OCI-LY1 (cell line): ENCODE measurements around the gene PNCK.
"Not testable (repeated sequence)": the region's sequence is repeated elsewhere in the genome, so short reads cannot be mapped to it uniquely, and the experiment has no call there.

ENCODE experiments used
- H2AFZ ChIP-seq: fragments of 200-600 bp; sonication (generic), shearing (Covaris generic); 2 replicates; pipeline ENCODE4 v1.6.0; 2014; ENCODE audit warnings: antibody characterized with exemption, mild to moderate bottlenecking, low read length
- H3F3A ChIP-seq: fragments of 200-600 bp; sonication (generic), shearing (Covaris generic); 2 replicates; pipeline ENCODE4 v1.6.0; 2014; ENCODE audit warnings: mild to moderate bottlenecking, antibody characterized with exemption, low read length, moderate library complexity; ENCODE audit not compliant: insufficient read depth
- H3K27ac ChIP-seq: fragments of 200-600 bp; sonication (generic); 2 replicates; pipeline ENCODE4 v1.5.1; 2014; ENCODE audit warnings: low read length, mixed run types, mild to moderate bottlenecking, low read depth; ENCODE audit not compliant: poor library complexity, severe bottlenecking
- H3K27me3 ChIP-seq: fragments of 200-600 bp; sonication (generic); 2 replicates; pipeline ENCODE4 v1.6.0; 2014; ENCODE audit warnings: antibody characterized with exemption, mild to moderate bottlenecking, low read length, moderate library complexity; ENCODE audit not compliant: insufficient read depth
- H3K36me3 ChIP-seq: fragments of 200-600 bp; sonication (generic); 2 replicates; pipeline ENCODE4 v1.6.1; 2014; ENCODE audit warnings: mild to moderate bottlenecking, antibody characterized with exemption, low read length, moderate library complexity, mixed read lengths; ENCODE audit not compliant: insufficient read depth
- H3K4me1 ChIP-seq: fragments of 200-600 bp; sonication (generic); 2 replicates; pipeline ENCODE4 v1.5.1; 2014; ENCODE audit warnings: mild to moderate bottlenecking, low read length, moderate library complexity; ENCODE audit not compliant: insufficient read depth, severe bottlenecking
- H3K4me2 ChIP-seq: fragments of 200-600 bp; sonication (generic), shearing (Covaris generic); 2 replicates; pipeline ENCODE4 v1.6.1; 2014; ENCODE audit warnings: low read length
- H3K4me3 ChIP-seq: fragments of 200-600 bp; sonication (generic); 2 replicates; pipeline ENCODE4 v1.5.1; 2014; ENCODE audit warnings: low read length, low read depth, mild to moderate bottlenecking, mixed read lengths; ENCODE audit not compliant: poor library complexity, severe bottlenecking
- H3K79me2 ChIP-seq: fragments of 200-600 bp; shearing (Covaris generic); 2 replicates; pipeline ENCODE4 v1.6.1; 2016; ENCODE audit warnings: mixed run types, low read length, mixed read lengths; ENCODE audit not compliant: insufficient read depth
- H3K9ac ChIP-seq: fragments of 200-600 bp; sonication (generic), shearing (Covaris generic); 2 replicates; pipeline ENCODE4 v1.6.1; 2014; ENCODE audit warnings: mild to moderate bottlenecking, low read length, mixed read lengths
- H3K9me2 ChIP-seq: fragments of 200-600 bp; sonication (generic), shearing (Covaris generic); 2 replicates; pipeline ENCODE4 v1.6.1; 2014; ENCODE audit warnings: low read depth, mild to moderate bottlenecking, low read length, mixed read lengths
- H3K9me3 ChIP-seq: fragments of 200-600 bp; shearing (Covaris generic); 2 replicates; pipeline ENCODE4 v1.6.1; 2014; ENCODE audit warnings: low read length, mixed read lengths
- H4K20me1 ChIP-seq: fragments of 200-600 bp; sonication (generic), shearing (Covaris generic); 2 replicates; pipeline ENCODE4 v1.6.0; 2016; ENCODE audit warnings: mild to moderate bottlenecking, low read length; ENCODE audit not compliant: insufficient read depth
- EZH2 ChIP-seq: fragments of 200-600 bp; sonication (generic), shearing (Covaris generic); IDR thresholded peaks from 2 replicates; pipeline ENCODE4 v1.8.0; 2017; ENCODE audit warnings: borderline replicate concordance, mixed run types, mild to moderate bottlenecking, antibody characterized with exemption, low read length, moderate library complexity, mixed read lengths
- TF ChIP-seq, protein P1 (sequence below): fragments of 200-600 bp; sonication (generic), shearing (Covaris generic); IDR thresholded peaks from 2 replicates; pipeline ENCODE4 v1.5.1; 2017; ENCODE audit warnings: mild to moderate bottlenecking, antibody characterized with exemption, low read length, moderate library complexity, mixed read lengths

The PNCK gene

DNA sequence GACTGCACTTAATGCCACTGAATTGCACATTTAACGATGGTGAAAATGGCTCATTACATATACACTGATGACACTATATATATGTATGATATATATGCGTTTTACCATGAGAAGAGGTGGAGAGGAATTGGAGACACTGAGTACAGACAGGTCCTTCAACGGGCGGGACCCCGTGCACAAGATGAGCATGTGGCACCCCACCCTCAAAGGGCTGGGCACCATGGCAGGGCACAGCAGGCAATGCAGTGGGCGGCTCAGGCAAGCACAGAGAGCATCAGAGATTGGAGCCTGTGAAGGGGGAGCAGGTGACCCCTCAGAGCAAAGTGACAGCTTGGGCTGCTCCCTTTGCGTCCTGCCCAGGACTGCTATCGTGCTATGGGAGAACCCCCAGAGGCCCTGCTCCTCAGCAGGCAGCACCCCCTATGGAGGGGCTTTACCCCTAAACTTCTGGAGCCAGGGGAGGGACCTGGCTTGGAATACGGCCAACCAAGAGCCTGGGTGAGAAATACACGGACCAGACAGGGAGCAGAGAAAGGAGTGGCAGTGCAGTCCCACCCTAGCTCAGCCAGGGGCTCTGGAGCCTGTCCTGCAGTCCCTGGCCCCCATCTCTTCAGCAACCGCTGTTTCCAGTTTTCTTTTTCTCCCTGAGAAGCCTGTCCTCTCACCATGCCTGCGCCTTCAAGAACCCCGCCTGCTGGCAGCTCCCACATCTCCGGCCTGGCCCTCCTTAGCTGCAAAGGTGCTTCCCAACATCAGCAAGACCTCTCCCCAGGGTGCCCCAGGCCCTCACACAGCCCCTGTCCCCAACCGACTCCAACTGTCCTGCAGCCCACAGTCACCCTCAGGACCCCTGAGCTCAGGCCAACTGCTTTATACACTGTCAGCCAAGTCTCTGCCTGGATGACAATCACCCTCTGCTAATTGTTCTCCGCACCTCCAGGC lies 24.6 kb upstream of the PNCK start:
- H3K9ac ChIP-seq: no peak overlapping the region
- no peak overlapping the region for H3K4me3 ChIP-seq
- no peaks in the 10 kb centered on the region for H3K27me3 ChIP-seq
- peaks cover 5% of the 10 kb centered on the region for H3K36me3 ChIP-seq
- no peaks in the 10 kb centered on the region for H3F3A ChIP-seq
- no peaks in the 10 kb centered on the region for H3K79me2 ChIP-seq
- no peaks in the 10 kb centered on the region for H3K4me1 ChIP-seq
- H3K27ac ChIP-seq: no peak overlapping the region
- no peaks in the 10 kb centered on the region for H3K9me2 ChIP-seq
- H2AFZ ChIP-seq: no peak overlapping the region
- TF ChIP-seq EZH2: no peak
- TF ChIP-seq, protein P1, sequence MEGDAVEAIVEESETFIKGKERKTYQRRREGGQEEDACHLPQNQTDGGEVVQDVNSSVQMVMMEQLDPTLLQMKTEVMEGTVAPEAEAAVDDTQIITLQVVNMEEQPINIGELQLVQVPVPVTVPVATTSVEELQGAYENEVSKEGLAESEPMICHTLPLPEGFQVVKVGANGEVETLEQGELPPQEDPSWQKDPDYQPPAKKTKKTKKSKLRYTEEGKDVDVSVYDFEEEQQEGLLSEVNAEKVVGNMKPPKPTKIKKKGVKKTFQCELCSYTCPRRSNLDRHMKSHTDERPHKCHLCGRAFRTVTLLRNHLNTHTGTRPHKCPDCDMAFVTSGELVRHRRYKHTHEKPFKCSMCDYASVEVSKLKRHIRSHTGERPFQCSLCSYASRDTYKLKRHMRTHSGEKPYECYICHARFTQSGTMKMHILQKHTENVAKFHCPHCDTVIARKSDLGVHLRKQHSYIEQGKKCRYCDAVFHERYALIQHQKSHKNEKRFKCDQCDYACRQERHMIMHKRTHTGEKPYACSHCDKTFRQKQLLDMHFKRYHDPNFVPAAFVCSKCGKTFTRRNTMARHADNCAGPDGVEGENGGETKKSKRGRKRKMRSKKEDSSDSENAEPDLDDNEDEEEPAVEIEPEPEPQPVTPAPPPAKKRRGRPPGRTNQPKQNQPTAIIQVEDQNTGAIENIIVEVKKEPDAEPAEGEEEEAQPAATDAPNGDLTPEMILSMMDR: no peak
- no peaks in the 10 kb centered on the region for H4K20me1 ChIP-seq
- H3K4me2 ChIP-seq: no peak overlapping the region
- H3K9me3 ChIP-seq: no peaks in the 10 kb centered on the region

DNA sequence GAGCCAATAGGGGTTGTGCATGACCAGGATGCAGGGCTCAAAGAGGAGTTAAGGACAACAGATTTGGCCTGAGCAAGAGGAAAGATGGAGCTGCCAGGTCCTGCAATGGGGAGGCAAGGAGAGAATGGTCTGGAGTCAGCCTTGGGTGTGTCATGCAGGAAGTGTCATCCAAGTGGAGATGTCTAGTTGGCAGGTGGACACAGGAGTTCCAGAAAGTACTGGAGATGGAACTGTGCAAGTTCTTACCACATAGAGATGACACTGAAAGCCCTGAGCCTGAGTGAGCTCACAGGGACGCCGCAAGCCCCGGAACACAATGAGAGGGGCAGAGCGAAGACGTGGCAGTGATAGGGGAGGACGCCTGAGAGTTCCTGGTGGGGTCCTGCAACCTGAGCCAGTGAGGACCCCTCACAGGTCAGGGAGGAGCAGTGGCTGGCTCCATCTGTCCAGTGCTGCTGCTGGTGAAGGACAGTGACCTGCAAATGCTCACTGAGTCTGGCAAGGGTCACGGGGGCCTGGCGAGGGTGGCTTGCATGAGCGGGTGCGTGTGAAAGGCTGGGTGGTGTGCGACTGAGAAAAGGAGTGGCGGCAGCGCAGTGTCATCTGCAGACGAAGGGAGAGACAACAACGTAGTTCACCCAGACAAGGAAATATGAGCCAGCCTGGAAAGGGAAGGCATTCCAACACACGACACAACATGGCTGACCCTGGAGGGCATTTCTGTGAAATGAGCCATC lies 23.5 kb upstream of the PNCK start:
- not testable (repeated sequence) for H3K4me2 ChIP-seq

DNA sequence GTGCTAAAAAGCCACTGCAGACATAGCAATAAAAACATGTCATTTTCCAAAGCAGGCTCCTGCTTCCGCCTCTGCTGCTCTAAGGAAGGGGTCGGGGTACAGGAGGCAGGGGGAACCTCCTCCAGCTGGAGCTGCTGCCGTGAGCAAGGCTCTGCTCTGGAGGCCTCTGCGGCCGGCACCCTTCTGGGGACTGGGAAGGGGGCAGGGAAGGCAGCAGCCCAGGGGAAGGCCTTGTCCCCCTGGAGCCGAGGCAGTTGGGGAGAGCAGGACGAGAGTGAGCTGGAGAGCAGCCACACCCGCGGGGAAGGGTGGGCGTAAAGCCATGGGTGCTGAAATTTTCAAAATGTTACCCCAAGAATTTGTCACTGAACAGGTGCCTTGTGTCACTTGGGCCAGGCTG lies 22.9 kb upstream of the PNCK start:
- H4K20me1 ChIP-seq, H3K36me3 ChIP-seq, H2AFZ ChIP-seq, H3K27ac ChIP-seq, H3K9me2 ChIP-seq, H3F3A ChIP-seq, H3K9ac ChIP-seq, H3K79me2 ChIP-seq, H3K27me3 ChIP-seq, H3K4me1 ChIP-seq, H3K4me2 ChIP-seq, H3K9me3 ChIP-seq, H3K4me3 ChIP-seq: not testable (repeated sequence)

More for the DNA sequence above, 23.5 kb upstream of the PNCK start:
- H4K20me1 ChIP-seq, H3K9me2 ChIP-seq, H3K4me3 ChIP-seq, H3K79me2 ChIP-seq, H3K27me3 ChIP-seq, H3K9me3 ChIP-seq, H3K27ac ChIP-seq, H3K4me1 ChIP-seq, H3K9ac ChIP-seq, H3K36me3 ChIP-seq, H2AFZ ChIP-seq, H3F3A ChIP-seq: not testable (repeated sequence)

DNA sequence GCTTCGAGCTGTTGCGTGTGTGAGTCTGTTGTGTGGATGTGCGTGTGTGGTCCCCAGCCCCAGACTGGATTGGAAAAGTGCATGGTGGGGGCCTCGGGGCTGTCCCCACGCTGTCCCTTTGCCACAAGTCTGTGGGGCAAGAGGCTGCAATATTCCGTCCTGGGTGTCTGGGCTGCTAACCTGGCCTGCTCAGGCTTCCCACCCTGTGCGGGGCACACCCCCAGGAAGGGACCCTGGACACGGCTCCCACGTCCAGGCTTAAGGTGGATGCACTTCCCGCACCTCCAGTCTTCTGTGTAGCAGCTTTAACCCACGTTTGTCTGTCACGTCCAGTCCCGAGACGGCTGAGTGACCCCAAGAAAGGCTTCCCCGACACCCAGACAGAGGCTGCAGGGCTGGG lies 22.5 kb upstream of the PNCK start:
- Histone ChIP-seq H3K4me3 (no peak overlapping the region), H3K9me2 (no peaks in the 10 kb centered on the region), H2AFZ (no peak overlapping the region), H3K27ac (no peak overlapping the region), H3K4me1 (no peaks in the 10 kb centered on the region), H3K4me2 (no peak overlapping the region), H3K79me2 (no peaks in the 10 kb centered on the region), H3K9ac (no peak overlapping the region), H3K27me3 (no peaks in the 10 kb centered on the region), H3K36me3 (peaks cover 5% of the 10 kb centered on the region; the same call in 1 of the 2 replicates), H3K9me3 (no peaks in the 10 kb centered on the region), H4K20me1 (no peaks in the 10 kb centered on the region), H3F3A (no peaks in the 10 kb centered on the region)
- TF ChIP-seq, protein P1: no peak
- TF ChIP-seq EZH2: no peak
